Pancreas (tissue), 10 donors: ENCODE measurements around the gene NOB1. TPM values are rescaled to one million over a fixed set of nuclear protein-coding genes. Genes with fewer than 3 reads are reported as not detected.

ENCODE experiments used
- ATAC-seq, 4 donors: fragments of 200-7000 bp; cut with Tn5 transposase; one replicate each; pipeline versions ENCODE4 v1.8.0 to v1.9.1; 2020; ENCODE audit warnings: mild to moderate bottlenecking in 4 of 4, moderate library complexity in 4 of 4
- DNase-seq, 6 donors: peaks; one replicate each; pipeline ENCODE4 v3.0.0-alpha.2; 2020
- FAIRE-seq: peaks from 2 replicates; lab custom pipeline; 2012; peaks lifted over from hg19 to GRCh38; lab: Jason Lieb, UNC
- H3K27ac ChIP-seq, 4 donors: fragments of 200-600 bp; sonication (generic); 1 replicate in 3 of 4; 2 replicates in 1 of 4; pipeline versions ENCODE4 v1.5.0 to v1.8.0; 2020
- H3K27me3 ChIP-seq, 4 donors: fragments of 200-600 bp; one replicate each; pipeline ENCODE4 v1.8.0; 2021
- H3K36me3 ChIP-seq, 3 donors: fragments of 200-600 bp; sonication (generic) in 1 of 3; one replicate each; pipeline versions ENCODE4 v1.5.0 to v1.8.0; 2020 to 2021
- H3K4me1 ChIP-seq, 3 donors: fragments of 200-600 bp; one replicate each; pipeline ENCODE4 v1.8.0; 2021
- H3K4me3 ChIP-seq, 4 donors: fragments of 200-600 bp; sonication (generic) in 2 of 4; one replicate each; pipeline versions ENCODE4 v1.5.0 to v1.8.0; 2020 to 2021
- H3K9me3 ChIP-seq, 4 donors: fragments of 200-600 bp; one replicate each; pipeline ENCODE4 v1.8.0; 2021
- CTCF ChIP-seq, 4 donors: fragments of 200-600 bp; sonication (generic) in 3 of 4; IDR thresholded peaks; one replicate each; pipeline versions ENCODE4 v1.5.0 to v1.8.0; 2021; ENCODE audit warnings: antibody characterized with exemption in 4 of 4
- WGBS, 2 donors: extraction: QIAGEN DNeasy Blood & Tissue Kit; methylation state at CpG; one replicate each; pipeline ENCODE4 v1.1.7; 2013; 5-methylcytosine and 5-hydroxymethylcytosine counted together
- intact Hi-C, 3 donors: fragments of 100-400 bp; cut with DNase I; formaldehyde crosslinking; loops; one replicate each; pipeline versions ENCODE4 v1.11.1 to v1.14.2; 2022
- polyA plus RNA-seq, 2 donors: library from polyadenylated mRNA; stranded (reverse); fragments of 200-250 nt; gene quantifications; one replicate each; pipeline ENCODE4 v1.2.3, GENCODE V29; 2013
- total RNA-seq, 6 donors: library from RNA; stranded (reverse); fragmentation: NEBNext Ultra II Directional in 4 of 6; extraction: Animal tissue kit (Norgen Biotek cat#: 25700) in 4 of 6; gene quantifications; one replicate each; pipeline versions ENCODE4 v1.2.1 to v1.2.4, GENCODE V29; 2021 to 2023
- donor health status: healthy with polysubstance abuse.
- donor health status: DM: no; HTN: no; CAD: no; lungs with moderate emphysema.
- donor health status: DM: no; HTN: no; CAD: no.
- donor health status: control.
- donor health status: control.
- donor health status: Bipolar disorder and iron deficiency.
- donor health status: DM: yes; HTN: yes; CAD: no.
- donor health status: DM: no; HTN: no; CAD: no.
- donor health status: DM: no; HTN: no; CAD: no.
- donor health status: DM: yes; HTN: yes; CAD: no.

Gene NOB1
- total and polyA plus RNA-seq, 8 donors, result 33.4 to 123 (median 55.1) TPM

DNA sequence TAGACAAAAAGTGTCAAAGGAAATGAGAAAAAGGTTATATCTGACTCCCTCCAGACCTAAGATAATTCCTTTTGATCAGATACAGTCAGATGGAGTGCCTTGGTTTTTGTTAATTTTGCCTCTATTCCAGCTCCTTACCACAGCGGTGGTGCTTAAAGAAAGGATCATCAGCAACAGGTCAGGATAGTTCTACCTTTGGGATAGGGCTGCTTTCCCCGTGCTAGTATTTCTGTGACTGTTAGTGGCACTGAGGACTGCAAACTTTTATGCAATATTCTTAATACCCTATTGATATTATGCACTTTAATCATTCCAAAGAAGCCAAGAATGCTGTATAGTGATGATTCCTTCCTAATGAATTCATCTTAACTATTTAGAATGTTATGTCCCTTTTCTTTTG, 52.9 kb downstream of the NOB1 start:
- peak; percentile 29 to 64 (median 46) for ATAC-seq
- no peak for FAIRE-seq
- Histone ChIP-seq H3K36me3 (peaks cover 0 to 5% (median 0%) of the 10 kb centered on the region in 3 donors), H3K4me1 (peaks cover 8 to 22% (median 11%) of the 10 kb centered on the region in 3 donors), H3K4me3 (no peak overlapping the region), H3K27me3 (no peaks in the 10 kb centered on the region), H3K9me3 (no peaks in the 10 kb centered on the region), H3K27ac (peak overlapping the region in 3 of 4 donors; percentile 1 to 59 (median 56))
- no peak for DNase-seq
- intact Hi-C loops, result loop anchor here in 1 of 3 donors (10.0 kb wide), 1 partner anchor 53 kb away; the partner anchor contains the start of gene NOB1
- 46 to 52% methylated on average over 2 of the region's 2 CpGs for WGBS, 2 donors
- no peak for TF ChIP-seq CTCF (IDR thresholded peaks at IDR 0.05)

GRCh38 chr16:69701452-69701851, 53.3 kb downstream of the NOB1 start:
- peak overlapping the region in 2 of 4 donors; percentile 56 to 59 for H3K27ac ChIP-seq
- H3K4me1 ChIP-seq, result peaks cover 8 to 22% (median 11%) of the 10 kb centered on the region in 3 donors
- no peaks in the 10 kb centered on the region for H3K27me3 ChIP-seq
- H3K36me3 ChIP-seq, result peaks cover 0 to 5% (median 3%) of the 10 kb centered on the region in 3 donors
- FAIRE-seq, result peak; percentile 54
- no peaks in the 10 kb centered on the region for H3K9me3 ChIP-seq
- H3K4me3 ChIP-seq, result no peak overlapping the region
- intact Hi-C loops, result loop anchor here in 1 of 3 donors (10.0 kb wide), 1 partner anchor 53 kb away; the partner anchor contains the start of gene NOB1
- peak; percentile 76 to 83 (median 80) for ATAC-seq
- no peak for TF ChIP-seq CTCF (IDR thresholded peaks at IDR 0.05)
- DNase-seq, result no peak

- no peak for DNase-seq
- no peaks in the 10 kb centered on the region for H3K9me3 ChIP-seq
- intact Hi-C loops, result loop anchor here in 1 of 3 donors (10.0 kb wide), 1 partner anchor 55 kb away; the partner anchor contains the start of gene NOB1
- H3K27me3 ChIP-seq, result no peaks in the 10 kb centered on the region
- ATAC-seq, result no peak
- no peak for FAIRE-seq
- 93 to 98% methylated on average over 1 of the region's 1 CpG for WGBS, 2 donors
- peaks cover 0 to 15% (median 9%) of the 10 kb centered on the region in 3 donors for H3K36me3 ChIP-seq
- H3K4me3 ChIP-seq, result no peak overlapping the region
- no peak overlapping the region for H3K27ac ChIP-seq
- H3K4me1 ChIP-seq, result peaks cover 4 to 22% (median 11%) of the 10 kb centered on the region in 3 donors
- TF ChIP-seq CTCF (IDR thresholded peaks at IDR 0.05), result no peak
These were observed 54.8 kb downstream of the NOB1 start for GRCh38 chr16:69699915-69700314.

DNA sequence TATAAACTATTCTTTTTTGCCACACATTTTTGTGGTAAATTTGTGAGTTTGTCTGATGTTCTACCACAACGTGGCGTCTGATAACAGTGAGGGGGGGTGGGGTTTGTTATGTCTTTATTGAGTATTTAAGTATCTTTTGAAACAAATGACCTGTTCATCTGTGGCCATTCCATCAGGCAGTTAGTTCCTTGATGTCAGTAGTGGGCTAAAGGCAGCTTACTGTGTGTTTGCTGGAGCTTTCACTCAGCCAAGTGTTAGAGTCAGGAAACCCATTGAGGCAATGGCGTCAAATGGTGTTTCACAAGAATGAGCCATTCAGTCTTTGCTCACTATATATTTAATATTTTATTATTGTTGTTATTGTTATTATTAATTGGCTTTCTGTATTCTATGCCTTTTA, 56.3 kb downstream of the NOB1 start:
- ATAC-seq, result no peak
- 91 to 92% methylated on average over 3 of the region's 3 CpGs for WGBS, 2 donors

More for the DNA sequence above, 56.3 kb downstream of the NOB1 start:
- Histone ChIP-seq H3K9me3 (no peaks in the 10 kb centered on the region), H3K27ac (no peak overlapping the region), H3K27me3 (no peaks in the 10 kb centered on the region), H3K4me3 (no peak overlapping the region), H3K36me3 (peaks cover 0 to 27% (median 15%) of the 10 kb centered on the region in 3 donors), H3K4me1 (peaks cover 4 to 22% (median 10%) of the 10 kb centered on the region in 3 donors)
- FAIRE-seq, result no peak
- DNase-seq, result no peak
- no peak for TF ChIP-seq CTCF (IDR thresholded peaks at IDR 0.05)
- intact Hi-C loops, result no loop called here
